HL-60 (cell line): ENCODE measurements around the gene ALPK1.

ENCODE experiments used
- DNase-seq, 2 experiments: peaks; one replicate each; pipeline ENCODE4 v3.0.0-alpha.2; 2010 to 2020; ENCODE audit warnings: low read depth in 1 of 2, low spot score in 1 of 2
- H3K27ac ChIP-seq: fragments of 250-450 bp; sonication (Bioruptor Pico); replicated peaks from 2 replicates; pipeline ENCODE4 v1.5.1; 2020; ENCODE audit warnings: mild to moderate bottlenecking, moderate library complexity
- H3K27me3 ChIP-seq: fragments of 250-450 bp; sonication (Bioruptor Pico); 2 replicates; pipeline ENCODE4 v1.5.1; 2021; ENCODE audit warnings: mild to moderate bottlenecking, moderate library complexity; ENCODE audit not compliant: insufficient read depth, poor library complexity, severe bottlenecking
- H3K4me3 ChIP-seq: replicated peaks from 2 replicates; pipeline ENCODE4 v1.5.1; 2011; ENCODE audit warnings: mild to moderate bottlenecking, control low read depth, low read length; ENCODE audit not compliant: insufficient read depth
- GABPA ChIP-seq: IDR thresholded peaks from 2 replicates; pipeline ENCODE4 v1.6.1; 2012; ENCODE audit warnings: low read depth
- POLR2AphosphoS5 ChIP-seq: IDR thresholded peaks from 2 replicates; pipeline ENCODE4 v1.6.1; 2012; ENCODE audit warnings: low read depth
- SPI1 ChIP-seq: IDR thresholded peaks from 2 replicates; pipeline ENCODE4 v1.6.1; 2012; ENCODE audit warnings: low read depth, mild to moderate bottlenecking, borderline replicate concordance
- TF ChIP-seq, protein P1 (sequence below): IDR thresholded peaks from 2 replicates; pipeline ENCODE4 v1.6.1; 2012; ENCODE audit warnings: low read depth; ENCODE audit not compliant: insufficient replicate concordance
- TF ChIP-seq, protein P2 (sequence below): IDR thresholded peaks from one replicate; pipeline ENCODE4 v1.5.1; 2011; ENCODE audit warnings: low read length, control low read depth, inconsistent platforms; ENCODE audit not compliant: insufficient read depth

The ALPK1 gene

DNA sequence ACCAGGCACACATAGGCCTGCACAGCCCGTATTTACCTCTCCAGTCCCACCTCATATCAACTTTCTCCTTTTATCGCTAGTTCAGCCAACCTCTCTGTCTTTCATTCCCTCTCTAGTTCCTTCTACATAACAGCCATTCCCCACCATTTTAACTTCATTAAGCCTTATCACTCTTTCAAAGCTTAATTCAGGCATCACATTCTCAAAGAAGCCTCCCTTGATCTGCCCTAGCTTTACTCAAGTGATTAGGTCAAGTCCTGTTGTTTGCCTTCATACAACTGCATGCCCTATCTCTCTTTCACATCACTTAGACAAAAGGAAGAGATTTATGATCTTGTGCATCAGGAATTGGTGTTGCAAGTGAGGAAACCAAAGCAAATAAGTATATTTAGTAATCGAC lies 74.2 kb downstream of the ALPK1 start:
- DNase-seq = no peak
- Histone ChIP-seq H3K4me3 (no peak overlapping the region), H3K27me3 (no peaks in the 10 kb centered on the region), H3K27ac (no peak overlapping the region)
- no peak for TF ChIP-seq POLR2AphosphoS5
- no peak for TF ChIP-seq SPI1
- TF ChIP-seq, protein P1, sequence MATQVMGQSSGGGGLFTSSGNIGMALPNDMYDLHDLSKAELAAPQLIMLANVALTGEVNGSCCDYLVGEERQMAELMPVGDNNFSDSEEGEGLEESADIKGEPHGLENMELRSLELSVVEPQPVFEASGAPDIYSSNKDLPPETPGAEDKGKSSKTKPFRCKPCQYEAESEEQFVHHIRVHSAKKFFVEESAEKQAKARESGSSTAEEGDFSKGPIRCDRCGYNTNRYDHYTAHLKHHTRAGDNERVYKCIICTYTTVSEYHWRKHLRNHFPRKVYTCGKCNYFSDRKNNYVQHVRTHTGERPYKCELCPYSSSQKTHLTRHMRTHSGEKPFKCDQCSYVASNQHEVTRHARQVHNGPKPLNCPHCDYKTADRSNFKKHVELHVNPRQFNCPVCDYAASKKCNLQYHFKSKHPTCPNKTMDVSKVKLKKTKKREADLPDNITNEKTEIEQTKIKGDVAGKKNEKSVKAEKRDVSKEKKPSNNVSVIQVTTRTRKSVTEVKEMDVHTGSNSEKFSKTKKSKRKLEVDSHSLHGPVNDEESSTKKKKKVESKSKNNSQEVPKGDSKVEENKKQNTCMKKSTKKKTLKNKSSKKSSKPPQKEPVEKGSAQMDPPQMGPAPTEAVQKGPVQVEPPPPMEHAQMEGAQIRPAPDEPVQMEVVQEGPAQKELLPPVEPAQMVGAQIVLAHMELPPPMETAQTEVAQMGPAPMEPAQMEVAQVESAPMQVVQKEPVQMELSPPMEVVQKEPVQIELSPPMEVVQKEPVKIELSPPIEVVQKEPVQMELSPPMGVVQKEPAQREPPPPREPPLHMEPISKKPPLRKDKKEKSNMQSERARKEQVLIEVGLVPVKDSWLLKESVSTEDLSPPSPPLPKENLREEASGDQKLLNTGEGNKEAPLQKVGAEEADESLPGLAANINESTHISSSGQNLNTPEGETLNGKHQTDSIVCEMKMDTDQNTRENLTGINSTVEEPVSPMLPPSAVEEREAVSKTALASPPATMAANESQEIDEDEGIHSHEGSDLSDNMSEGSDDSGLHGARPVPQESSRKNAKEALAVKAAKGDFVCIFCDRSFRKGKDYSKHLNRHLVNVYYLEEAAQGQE = no peak
- TF ChIP-seq, protein P2, sequence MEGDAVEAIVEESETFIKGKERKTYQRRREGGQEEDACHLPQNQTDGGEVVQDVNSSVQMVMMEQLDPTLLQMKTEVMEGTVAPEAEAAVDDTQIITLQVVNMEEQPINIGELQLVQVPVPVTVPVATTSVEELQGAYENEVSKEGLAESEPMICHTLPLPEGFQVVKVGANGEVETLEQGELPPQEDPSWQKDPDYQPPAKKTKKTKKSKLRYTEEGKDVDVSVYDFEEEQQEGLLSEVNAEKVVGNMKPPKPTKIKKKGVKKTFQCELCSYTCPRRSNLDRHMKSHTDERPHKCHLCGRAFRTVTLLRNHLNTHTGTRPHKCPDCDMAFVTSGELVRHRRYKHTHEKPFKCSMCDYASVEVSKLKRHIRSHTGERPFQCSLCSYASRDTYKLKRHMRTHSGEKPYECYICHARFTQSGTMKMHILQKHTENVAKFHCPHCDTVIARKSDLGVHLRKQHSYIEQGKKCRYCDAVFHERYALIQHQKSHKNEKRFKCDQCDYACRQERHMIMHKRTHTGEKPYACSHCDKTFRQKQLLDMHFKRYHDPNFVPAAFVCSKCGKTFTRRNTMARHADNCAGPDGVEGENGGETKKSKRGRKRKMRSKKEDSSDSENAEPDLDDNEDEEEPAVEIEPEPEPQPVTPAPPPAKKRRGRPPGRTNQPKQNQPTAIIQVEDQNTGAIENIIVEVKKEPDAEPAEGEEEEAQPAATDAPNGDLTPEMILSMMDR = no peak
- no peak for TF ChIP-seq GABPA

DNA sequence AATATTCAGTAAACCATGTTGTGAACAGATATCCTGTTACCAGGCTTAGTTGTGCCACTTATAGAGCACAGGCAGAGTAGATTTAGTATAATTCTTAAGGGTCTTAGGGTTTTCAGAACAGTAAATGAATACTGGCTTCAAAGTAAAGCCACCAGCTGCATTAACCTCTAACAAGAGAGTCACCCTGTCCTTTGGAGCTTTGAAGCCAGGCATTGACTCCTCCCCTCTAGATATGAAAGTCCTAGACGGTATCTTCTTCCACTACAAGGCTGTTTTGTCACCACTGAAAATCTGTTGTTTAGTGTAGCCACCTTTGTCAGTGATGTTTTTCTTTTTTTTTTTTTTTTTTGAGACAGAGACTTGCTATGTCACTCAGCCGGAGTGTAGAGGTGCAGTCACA lies 77.7 kb downstream of the ALPK1 start:
- no peak overlapping the region for H3K27ac ChIP-seq
- H3K4me3 ChIP-seq = no peak overlapping the region
- H3K27me3 ChIP-seq = no peaks in the 10 kb centered on the region
- TF ChIP-seq, protein P1 = no peak
- no peak for TF ChIP-seq POLR2AphosphoS5
- TF ChIP-seq GABPA = no peak
- no peak for TF ChIP-seq SPI1
- TF ChIP-seq, protein P2 = no peak
- no peak for DNase-seq

DNA sequence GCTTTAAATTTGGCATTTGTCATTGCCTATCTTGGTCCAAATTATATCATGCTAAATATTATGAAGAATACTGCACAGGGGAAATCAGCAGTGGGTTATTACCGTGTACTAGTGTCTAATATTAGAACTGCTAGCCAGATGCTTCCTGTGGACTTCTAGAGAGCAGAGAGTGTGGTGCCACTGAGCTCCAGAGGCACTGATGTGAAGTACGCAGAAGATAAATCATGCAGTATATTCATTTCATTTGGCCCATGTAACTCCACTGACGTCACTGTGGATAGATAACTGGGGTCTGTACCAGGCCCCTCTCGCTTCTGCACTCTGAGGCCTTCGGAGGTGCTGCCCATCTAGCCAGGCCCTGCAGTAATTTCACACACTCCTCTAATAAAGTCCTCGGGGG lies 80.0 kb downstream of the ALPK1 start:
- no peaks in the 10 kb centered on the region for H3K27me3 ChIP-seq
- no peak for DNase-seq
- no peak overlapping the region for H3K4me3 ChIP-seq
- H3K27ac ChIP-seq = no peak overlapping the region
- TF ChIP-seq SPI1 (no peak), GABPA (no peak), POLR2AphosphoS5 (no peak)
- TF ChIP-seq, protein P1 = no peak
- TF ChIP-seq, protein P2 = no peak
